OCI-M1 (cell line): Measurements from ENCODE around the gene GABRR2.
"Not testable (repeated sequence)": the region's sequence is repeated elsewhere in the genome, so short reads cannot be mapped to it uniquely, and the experiment has no call there.

Experiments used
- DNase-seq: peaks from one replicate; lab custom pipeline; 2025; lab: John Stamatoyannopoulos, UW

The GABRR2 gene

GRCh38 chr6:89257346-89257745, 57.8 kb downstream of the GABRR2 start:
- no peak for DNase-seq

- DNase-seq: no peak
Measured at GRCh38 chr6:89255417-89255816, 59.7 kb downstream of the GABRR2 start.

- peak; percentile 36 for DNase-seq
Measured at GRCh38 chr6:89254569-89254968, 60.5 kb downstream of the GABRR2 start.

GRCh38 chr6:89252907-89253306, 62.2 kb downstream of the GABRR2 start:
- peak; percentile 34 for DNase-seq

- no peak for DNase-seq
Measured at GRCh38 chr6:89251976-89252375, 63.1 kb downstream of the GABRR2 start.

GRCh38 chr6:89251170-89251569, 63.9 kb downstream of the GABRR2 start:
- DNase-seq: no peak

GRCh38 chr6:89250239-89250638, 64.9 kb downstream of the GABRR2 start:
- no peak for DNase-seq

- DNase-seq: no peak
Measured at GRCh38 chr6:89244241-89244985, 70.7 kb downstream of the GABRR2 start.

GRCh38 chr6:89243331-89243629, 71.8 kb downstream of the GABRR2 start:
- no peak for DNase-seq

- DNase-seq: peak; percentile 83
Measured at GRCh38 chr6:89242574-89243330, 72.3 kb downstream of the GABRR2 start.

GRCh38 chr6:89239338-89239737, 75.8 kb downstream of the GABRR2 start:
- no peak for DNase-seq

GRCh38 chr6:89237158-89237557, 77.9 kb downstream of the GABRR2 start:
- no peak for DNase-seq

- not testable (repeated sequence) for DNase-seq
Measured at GRCh38 chr6:89233605-89234004, 81.5 kb downstream of the GABRR2 start.

- no peak for DNase-seq
Measured at GRCh38 chr6:89222712-89223039, 92.4 kb downstream of the GABRR2 start.

GRCh38 chr6:89221971-89222711, 93.0 kb downstream of the GABRR2 start:
- peak; percentile 27 for DNase-seq

GRCh38 chr6:89221129-89221528, 94.0 kb downstream of the GABRR2 start:
- DNase-seq: no peak

GRCh38 chr6:89217299-89217910, 97.7 kb downstream of the GABRR2 start, which contains the start of gene GABRR1:
TSS of gene GABRR1 (minus strand) at chr6:89217358. CDS start at chr6:89217322, 36 bp downstream.
- DNase-seq: no peak

- no peak for DNase-seq
Measured at GRCh38 chr6:89216411-89216810, 98.7 kb downstream of the GABRR2 start.

GRCh38 chr6:89215391-89215790, 99.7 kb downstream of the GABRR2 start:
- no peak for DNase-seq

GRCh38 chr6:89214197-89214596, 100.9 kb downstream of the GABRR2 start:
- DNase-seq: no peak

- no peak for DNase-seq
Measured at GRCh38 chr6:89212472-89212871, 102.6 kb downstream of the GABRR2 start.

- no peak for DNase-seq
Measured at GRCh38 chr6:89209457-89209856, 105.6 kb downstream of the GABRR2 start.

- no peak for DNase-seq
Measured at GRCh38 chr6:89208551-89208950, 106.5 kb downstream of the GABRR2 start.
